A673 (cell line): Measurements from ENCODE around the gene HYI. TPM values are rescaled to one million over a fixed set of nuclear protein-coding genes. Genes with fewer than 3 reads are reported as not detected.

Source experiments
- BruUV-seq: library from RNA; stranded (reverse); fragments of 400-500 nt; replicated peaks from 2 replicates; lab custom pipeline; 2021; lab: Mats Ljungman, UMichigan
- CTCF ChIA-PET: fragments of 300-600 bp; sonication (Branson Sonifier 250); formaldehyde crosslinking; loops from one replicate; lab custom pipeline; 2022; ENCODE audit warnings: antibody characterized with exemption; lab: Charles Lee
- POLR2A ChIA-PET: fragments of 300-600 bp; sonication (Branson Sonifier 250); formaldehyde crosslinking; loops from one replicate; lab custom pipeline; 2022; ENCODE audit warnings: antibody characterized with exemption; ENCODE audit not compliant: low non-redundant PET; lab: Charles Lee
- DNase-seq: peaks from one replicate; pipeline ENCODE4 v3.0.0-alpha.2; 2015; ENCODE audit warnings: low spot score
- H3K27ac ChIP-seq: fragments of 200-600 bp; sonication (generic); 2 replicates; pipeline ENCODE4 v1.5.1; 2016; ENCODE audit warnings: mixed run types, low read depth, mild to moderate bottlenecking, mixed read lengths, antibody characterized with exemption, low read length; ENCODE audit not compliant: poor library complexity, severe bottlenecking
- H3K27me3 ChIP-seq: fragments of 200-600 bp; sonication (generic); replicated peaks from 2 replicates; pipeline ENCODE4 v1.6.1; 2017; ENCODE audit warnings: mixed run types, low read depth, mild to moderate bottlenecking, mixed read lengths, antibody characterized with exemption, low read length; ENCODE audit not compliant: insufficient read depth, poor library complexity
- H3K36me3 ChIP-seq: fragments of 200-600 bp; sonication (generic); 2 replicates; pipeline ENCODE4 v1.6.1; 2016; ENCODE audit warnings: mixed run types, mild to moderate bottlenecking, mixed read lengths, antibody characterized with exemption, low read length; ENCODE audit not compliant: insufficient read depth, poor library complexity, severe bottlenecking
- H3K4me1 ChIP-seq: fragments of 200-600 bp; sonication (generic); 2 replicates; pipeline ENCODE4 v1.6.1; 2017; ENCODE audit warnings: mixed run types, mild to moderate bottlenecking, mixed read lengths, antibody characterized with exemption, low read length; ENCODE audit not compliant: insufficient read depth, poor library complexity, severe bottlenecking
- H3K4me3 ChIP-seq: fragments of 200-600 bp; sonication (generic); 2 replicates; pipeline ENCODE4 v1.5.1; 2016; ENCODE audit warnings: low read depth, mixed run types, mild to moderate bottlenecking, mixed read lengths, low read length; ENCODE audit not compliant: poor library complexity, severe bottlenecking
- H3K9me3 ChIP-seq: fragments of 200-600 bp; sonication (generic); 2 replicates; pipeline ENCODE4 v1.6.1; 2016; ENCODE audit warnings: mixed run types, low read depth, mild to moderate bottlenecking, mixed read lengths, antibody characterized with exemption, low read length; ENCODE audit not compliant: poor library complexity, severe bottlenecking
- EZH2 ChIP-seq: fragments of 200-600 bp; sonication (generic); IDR thresholded peaks from 2 replicates; pipeline ENCODE4 v1.6.1; 2017; ENCODE audit warnings: borderline replicate concordance, low read depth, mild to moderate bottlenecking, mixed read lengths, antibody characterized with exemption, low read length; ENCODE audit not compliant: poor library complexity, severe bottlenecking
- intact Hi-C: fragments of 100-400 bp; cut with micrococcal nuclease; formaldehyde crosslinking; loops from one replicate; pipeline ENCODE4 v1.10.0; 2022; ENCODE audit not compliant: unreplicated experiment
- total RNA-seq: library from RNA; stranded (reverse); gene quantifications from 2 replicates; pipeline ENCODE4 v1.2.3, GENCODE V29; 2021
- TF ChIP-seq, protein P1 (sequence below): fragments of 300-800, 200-600 bp; sonication (generic); conservative IDR thresholded peaks from 2 replicates; pipeline ENCODE4 v1.5.1; 2017; ENCODE audit warnings: low read depth, mild to moderate bottlenecking, antibody characterized with exemption, low read length, moderate library complexity, mixed read lengths

The HYI gene
- total RNA-seq, 1 experiment from 2014 or later = 14.8 TPM

DNA sequence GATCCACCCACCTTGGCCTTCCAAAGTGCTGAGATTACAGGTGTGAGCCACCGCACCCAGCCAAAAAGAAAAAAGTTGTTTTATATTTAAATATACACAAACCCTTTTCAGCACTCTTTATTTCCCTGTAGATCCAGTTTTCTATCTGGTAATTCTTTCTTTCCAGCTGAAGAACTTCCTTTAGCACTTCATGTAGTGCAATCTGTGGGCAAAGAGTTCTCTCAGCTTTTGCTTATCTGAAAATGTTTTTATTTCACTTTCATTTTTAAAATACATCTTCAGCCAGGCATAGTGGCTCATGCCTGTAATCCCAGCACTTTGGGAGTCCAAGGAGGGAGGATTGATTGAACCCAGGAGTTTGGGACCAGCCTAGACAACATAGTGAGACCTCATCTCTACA lies 28.5 kb upstream of the HYI start:
- Histone ChIP-seq H3K36me3 (no peaks in the 10 kb centered on the region), H3K4me1 (no peaks in the 10 kb centered on the region), H3K27ac (no peak overlapping the region), H3K4me3 (no peak overlapping the region), H3K27me3 (no peaks in the 10 kb centered on the region), H3K9me3 (no peaks in the 10 kb centered on the region)
- BruUV-seq = no TSS peak
- DNase-seq = no peak
- TF ChIP-seq EZH2 = no peak
- TF ChIP-seq, protein P1, sequence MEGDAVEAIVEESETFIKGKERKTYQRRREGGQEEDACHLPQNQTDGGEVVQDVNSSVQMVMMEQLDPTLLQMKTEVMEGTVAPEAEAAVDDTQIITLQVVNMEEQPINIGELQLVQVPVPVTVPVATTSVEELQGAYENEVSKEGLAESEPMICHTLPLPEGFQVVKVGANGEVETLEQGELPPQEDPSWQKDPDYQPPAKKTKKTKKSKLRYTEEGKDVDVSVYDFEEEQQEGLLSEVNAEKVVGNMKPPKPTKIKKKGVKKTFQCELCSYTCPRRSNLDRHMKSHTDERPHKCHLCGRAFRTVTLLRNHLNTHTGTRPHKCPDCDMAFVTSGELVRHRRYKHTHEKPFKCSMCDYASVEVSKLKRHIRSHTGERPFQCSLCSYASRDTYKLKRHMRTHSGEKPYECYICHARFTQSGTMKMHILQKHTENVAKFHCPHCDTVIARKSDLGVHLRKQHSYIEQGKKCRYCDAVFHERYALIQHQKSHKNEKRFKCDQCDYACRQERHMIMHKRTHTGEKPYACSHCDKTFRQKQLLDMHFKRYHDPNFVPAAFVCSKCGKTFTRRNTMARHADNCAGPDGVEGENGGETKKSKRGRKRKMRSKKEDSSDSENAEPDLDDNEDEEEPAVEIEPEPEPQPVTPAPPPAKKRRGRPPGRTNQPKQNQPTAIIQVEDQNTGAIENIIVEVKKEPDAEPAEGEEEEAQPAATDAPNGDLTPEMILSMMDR = no peak
- POLR2A ChIA-PET = interaction anchor here (0.6 kb wide), 1 partner anchor 124 kb away, joined by 4 read pairs; the partner anchor contains the start of gene CDC20
- intact Hi-C loops = no loop called here
- CTCF ChIA-PET = no interaction called here

DNA sequence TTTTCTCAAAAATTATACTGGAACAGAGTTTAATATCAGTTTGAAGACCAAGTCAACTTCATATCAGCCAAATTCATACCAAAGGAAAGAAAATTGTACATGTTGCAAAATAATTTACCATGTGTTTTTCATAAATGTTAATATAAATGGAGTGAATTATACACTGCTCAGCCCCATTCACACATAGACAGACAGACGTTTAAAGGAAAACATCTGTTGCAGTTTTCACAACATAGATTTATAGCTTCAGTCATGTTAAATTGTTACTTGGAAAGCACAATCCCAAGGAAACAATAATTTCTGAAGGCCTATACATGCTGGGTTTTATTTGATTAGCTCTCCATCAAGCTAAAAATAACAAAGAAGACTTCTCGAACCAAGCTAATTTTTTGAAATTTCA lies 27.8 kb upstream of the HYI start:
- intact Hi-C loops = no loop called here
- no peaks in the 10 kb centered on the region for H3K4me1 ChIP-seq
- DNase-seq = no peak
- no peaks in the 10 kb centered on the region for H3K27me3 ChIP-seq
- no peak overlapping the region for H3K4me3 ChIP-seq
- no peaks in the 10 kb centered on the region for H3K9me3 ChIP-seq
- no peaks in the 10 kb centered on the region for H3K36me3 ChIP-seq
- ChIA-PET POLR2A (interaction anchor here (0.6 kb wide), 1 partner anchor 123 kb away, joined by 4 read pairs; the partner anchor contains the start of gene CDC20), CTCF (no interaction called here)
- no peak overlapping the region for H3K27ac ChIP-seq
- BruUV-seq = no TSS peak
- TF ChIP-seq, protein P1 = no peak
- TF ChIP-seq EZH2 = no peak

DNA sequence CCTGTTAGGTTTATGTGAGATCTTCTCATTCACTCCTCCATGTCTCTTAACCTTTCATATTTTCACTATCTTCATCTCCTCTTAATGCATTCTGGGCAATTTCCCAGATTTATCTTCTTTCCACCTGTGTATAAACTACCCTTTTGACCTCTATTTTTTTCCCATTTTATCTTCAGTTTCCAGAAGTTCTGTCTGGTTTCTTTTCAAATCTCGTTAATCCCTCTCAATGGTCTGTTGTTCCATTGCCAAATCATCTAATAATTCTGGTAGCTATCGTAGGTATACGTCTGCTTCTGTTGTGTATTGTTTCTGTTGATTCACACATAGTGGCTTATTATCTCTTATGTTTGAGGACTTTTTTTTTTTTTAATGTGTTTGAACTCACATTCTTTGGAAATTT lies 25.7 kb upstream of the HYI start:
- Histone ChIP-seq H3K27me3 (no peaks in the 10 kb centered on the region), H3K4me1 (no peaks in the 10 kb centered on the region), H3K36me3 (no peaks in the 10 kb centered on the region), H3K4me3 (no peak overlapping the region), H3K9me3 (no peaks in the 10 kb centered on the region), H3K27ac (no peak overlapping the region)
- no peak for DNase-seq
- BruUV-seq = no TSS peak
- CTCF ChIA-PET = no interaction called here
- TF ChIP-seq, protein P1 = no peak
- POLR2A ChIA-PET = no interaction called here
- intact Hi-C loops = no loop called here
